ENCODE results near the gene ZNRF3.

The ZNRF3 gene

GRCh38 chr22:28977060-28977459 lies 93.7 kb downstream of the ZNRF3 start:
- ATAC-seq = peak; percentile 61
- no peak for TF ChIP-seq BACH2 (CRISPR knock-in tag; IDR thresholded peaks at IDR 0.05; ENCODE audit: borderline replicate concordance)
- no peak for TF ChIP-seq ISL1 (CRISPR knock-in tag; IDR thresholded peaks at IDR 0.05)
- TF ChIP-seq ZNF70 (CRISPR knock-in tag; IDR thresholded peaks at IDR 0.05) = no peak
- TF ChIP-seq ZNF565 (CRISPR knock-in tag; conservative IDR thresholded peaks at IDR 0.05; ENCODE audit: low read depth) = no peak
- TF ChIP-seq CREB5 (CRISPR knock-in tag; IDR thresholded peaks at IDR 0.05; ENCODE audit: low read depth) = no peak
- no peak for TF ChIP-seq ESRRG (CRISPR knock-in tag; IDR thresholded peaks at IDR 0.05)
- TF ChIP-seq ZFP3 (CRISPR knock-in tag; IDR thresholded peaks at IDR 0.05) = no peak
- TF ChIP-seq OSR1 (CRISPR knock-in tag; IDR thresholded peaks at IDR 0.05) = no peak
- TF ChIP-seq PPARA (CRISPR knock-in tag; IDR thresholded peaks at IDR 0.05; ENCODE audit: borderline replicate concordance) = no peak
- no peak for TF ChIP-seq RARB (CRISPR knock-in tag; IDR thresholded peaks at IDR 0.05)
- no peak for TF ChIP-seq SNAI2 (CRISPR knock-in tag; IDR thresholded peaks at IDR 0.05)
- TF ChIP-seq, protein P1, sequence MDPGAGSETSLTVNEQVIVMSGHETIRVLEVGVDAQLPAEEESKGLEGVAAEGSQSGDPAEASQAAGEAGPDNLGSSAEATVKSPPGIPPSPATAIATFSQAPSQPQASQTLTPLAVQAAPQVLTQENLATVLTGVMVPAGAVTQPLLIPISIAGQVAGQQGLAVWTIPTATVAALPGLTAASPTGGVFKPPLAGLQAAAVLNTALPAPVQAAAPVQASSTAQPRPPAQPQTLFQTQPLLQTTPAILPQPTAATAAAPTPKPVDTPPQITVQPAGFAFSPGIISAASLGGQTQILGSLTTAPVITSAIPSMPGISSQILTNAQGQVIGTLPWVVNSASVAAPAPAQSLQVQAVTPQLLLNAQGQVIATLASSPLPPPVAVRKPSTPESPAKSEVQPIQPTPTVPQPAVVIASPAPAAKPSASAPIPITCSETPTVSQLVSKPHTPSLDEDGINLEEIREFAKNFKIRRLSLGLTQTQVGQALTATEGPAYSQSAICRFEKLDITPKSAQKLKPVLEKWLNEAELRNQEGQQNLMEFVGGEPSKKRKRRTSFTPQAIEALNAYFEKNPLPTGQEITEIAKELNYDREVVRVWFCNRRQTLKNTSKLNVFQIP (CRISPR knock-in tag; IDR thresholded peaks at IDR 0.05; ENCODE audit: borderline replicate concordance, low read depth) = no peak

DNA sequence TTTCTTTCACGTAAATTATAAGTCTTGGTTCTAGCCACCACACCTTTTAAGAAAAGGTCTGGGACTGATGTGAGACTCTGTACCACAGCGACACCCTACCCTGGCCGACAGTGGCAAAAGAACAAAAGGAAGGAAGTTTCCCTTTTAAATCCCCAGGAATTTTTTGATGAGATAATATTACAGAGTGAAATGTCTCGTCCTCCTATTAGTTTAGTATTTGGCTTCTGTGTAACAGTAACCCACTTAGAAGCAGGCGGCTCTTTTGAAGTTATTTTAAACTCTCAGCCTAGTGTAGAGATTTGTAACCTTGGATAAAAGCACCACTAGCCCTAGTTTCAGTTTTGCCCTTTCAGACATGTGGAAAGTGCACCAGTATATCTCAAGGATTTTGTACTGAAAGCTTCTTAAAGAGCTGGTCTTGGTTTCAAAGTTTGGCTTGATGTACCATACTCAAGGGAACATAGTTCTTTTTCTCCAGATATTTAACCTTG lies 94.2 kb downstream of the ZNRF3 start:
- ATAC-seq = peak; percentile 63
- TF ChIP-seq ZFP30 (CRISPR knock-in tag; IDR thresholded peaks at IDR 0.05) (no peak), ZNF565 (CRISPR knock-in tag; conservative IDR thresholded peaks at IDR 0.05; ENCODE audit: low read depth) (no peak), CSDC2 (CRISPR knock-in tag; IDR thresholded peaks at IDR 0.05) (no peak), BACH2 (CRISPR knock-in tag; IDR thresholded peaks at IDR 0.05; ENCODE audit: borderline replicate concordance) (no peak)

DNA sequence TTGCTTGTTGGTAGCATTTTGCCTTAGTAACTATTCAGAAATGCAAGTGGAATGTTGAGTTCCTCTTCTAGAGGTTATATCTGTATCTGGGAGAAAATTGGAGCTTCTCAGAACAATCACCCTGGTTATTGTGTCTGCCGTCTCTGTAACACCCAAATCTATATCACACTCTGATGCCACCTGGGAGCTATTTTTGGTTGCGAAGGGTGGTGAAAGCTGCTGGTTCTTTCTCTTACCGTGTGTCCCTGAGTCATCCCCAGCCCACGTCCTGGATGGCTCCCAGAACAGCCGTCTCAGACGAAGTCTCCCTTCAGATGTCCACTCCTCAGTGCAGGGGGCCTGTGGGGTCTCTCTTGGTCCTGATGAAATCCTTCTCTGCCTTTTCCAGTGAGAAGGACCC lies 94.8 kb downstream of the ZNRF3 start:
- peak; percentile 61 for ATAC-seq
- TF ChIP-seq CSRNP3 (CRISPR knock-in tag; IDR thresholded peaks at IDR 0.05) = no peak
- TF ChIP-seq TOX (CRISPR knock-in tag; IDR thresholded peaks at IDR 0.05; ENCODE audit: borderline replicate concordance) = no peak

DNA sequence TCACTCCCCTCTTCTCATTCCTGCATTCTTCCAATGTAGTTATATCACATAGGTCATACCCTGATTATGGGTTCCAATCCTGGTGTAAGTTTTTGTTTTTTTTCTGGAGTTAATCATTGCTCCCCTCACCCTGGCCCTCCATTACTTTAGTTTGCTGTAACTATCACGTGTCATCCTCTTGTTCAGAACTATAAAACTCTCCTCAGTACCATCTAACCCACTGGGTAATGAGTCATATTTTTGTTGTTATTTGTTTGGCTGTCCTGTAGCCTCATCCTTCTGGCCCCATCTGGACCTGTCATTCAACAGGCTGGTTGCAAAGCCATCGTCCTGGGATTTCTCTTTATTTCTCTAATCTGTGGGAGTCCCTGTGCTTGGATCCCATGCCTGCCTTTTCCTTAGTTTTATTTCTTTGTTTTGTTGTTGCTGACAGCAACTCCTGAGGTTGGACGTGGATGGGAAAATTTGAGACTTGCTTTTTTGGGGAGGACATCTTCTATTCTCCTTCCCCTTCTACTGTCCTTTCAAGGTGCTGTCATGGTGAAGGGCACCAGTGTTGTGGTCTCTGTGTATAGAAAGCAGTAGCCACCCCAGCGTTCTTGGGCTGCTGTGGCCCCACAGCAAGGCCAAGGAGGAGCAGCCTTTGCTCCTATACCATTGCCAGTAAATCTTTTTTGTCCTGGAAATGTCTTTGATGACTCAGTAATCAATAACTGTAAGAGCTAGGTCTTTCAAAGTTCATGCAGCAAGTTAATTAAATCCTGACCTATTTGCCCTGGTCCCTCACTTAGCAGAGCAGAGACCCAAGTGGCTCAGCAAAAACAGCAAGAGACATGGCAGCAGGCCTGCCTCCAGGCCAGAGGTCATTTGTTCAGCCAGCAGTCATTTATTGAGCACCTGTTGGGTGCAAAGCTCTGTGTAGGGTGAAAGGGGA lies 95.8 kb downstream of the ZNRF3 start:
- no peak for ATAC-seq
- TF ChIP-seq, protein P2, sequence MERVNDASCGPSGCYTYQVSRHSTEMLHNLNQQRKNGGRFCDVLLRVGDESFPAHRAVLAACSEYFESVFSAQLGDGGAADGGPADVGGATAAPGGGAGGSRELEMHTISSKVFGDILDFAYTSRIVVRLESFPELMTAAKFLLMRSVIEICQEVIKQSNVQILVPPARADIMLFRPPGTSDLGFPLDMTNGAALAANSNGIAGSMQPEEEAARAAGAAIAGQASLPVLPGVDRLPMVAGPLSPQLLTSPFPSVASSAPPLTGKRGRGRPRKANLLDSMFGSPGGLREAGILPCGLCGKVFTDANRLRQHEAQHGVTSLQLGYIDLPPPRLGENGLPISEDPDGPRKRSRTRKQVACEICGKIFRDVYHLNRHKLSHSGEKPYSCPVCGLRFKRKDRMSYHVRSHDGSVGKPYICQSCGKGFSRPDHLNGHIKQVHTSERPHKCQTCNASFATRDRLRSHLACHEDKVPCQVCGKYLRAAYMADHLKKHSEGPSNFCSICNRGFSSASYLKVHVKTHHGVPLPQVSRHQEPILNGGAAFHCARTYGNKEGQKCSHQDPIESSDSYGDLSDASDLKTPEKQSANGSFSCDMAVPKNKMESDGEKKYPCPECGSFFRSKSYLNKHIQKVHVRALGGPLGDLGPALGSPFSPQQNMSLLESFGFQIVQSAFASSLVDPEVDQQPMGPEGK (CRISPR knock-in tag; IDR thresholded peaks at IDR 0.05; ENCODE audit: borderline replicate concordance) = no peak
- TF ChIP-seq ISL1 (CRISPR knock-in tag; IDR thresholded peaks at IDR 0.05) (no peak), GLIS3 (CRISPR knock-in tag; IDR thresholded peaks at IDR 0.05) (no peak), ZC3H10 (CRISPR knock-in tag; IDR thresholded peaks at IDR 0.05) (no peak), OSR1 (CRISPR knock-in tag; IDR thresholded peaks at IDR 0.05) (no peak), CREB5 (CRISPR knock-in tag; IDR thresholded peaks at IDR 0.05; ENCODE audit: low read depth) (no peak), ZNF70 (CRISPR knock-in tag; IDR thresholded peaks at IDR 0.05) (no peak), RARB (CRISPR knock-in tag; IDR thresholded peaks at IDR 0.05) (no peak), CSRNP3 (CRISPR knock-in tag; IDR thresholded peaks at IDR 0.05) (no peak), SNAI2 (CRISPR knock-in tag; IDR thresholded peaks at IDR 0.05) (no peak), PPARA (CRISPR knock-in tag; IDR thresholded peaks at IDR 0.05; ENCODE audit: borderline replicate concordance) (no peak), TOX (CRISPR knock-in tag; IDR thresholded peaks at IDR 0.05; ENCODE audit: borderline replicate concordance) (no peak), ZFP3 (CRISPR knock-in tag; IDR thresholded peaks at IDR 0.05) (no peak), ESRRG (CRISPR knock-in tag; IDR thresholded peaks at IDR 0.05) (no peak)
- TF ChIP-seq, protein P1 (CRISPR knock-in tag; IDR thresholded peaks at IDR 0.05; ENCODE audit: borderline replicate concordance, low read depth) = no peak

All from SK-N-SH treated with all-trans-retinoic acid at 6 μM for 48 hours (cell line).